Measurements from ENCODE around the gene SHISAL1.

SHISAL1 gene

GRCh38 chr22:44277386-44278135 lies 35.2 kb downstream of the SHISAL1 start:
- no peak for TF ChIP-seq CTCF (IDR thresholded peaks at IDR 0.05; ENCODE audit: insufficient read depth, low read length, poor library complexity, severe bottlenecking)
- DNase-seq (ENCODE audit: extremely low read depth, insufficient read length), result no peak
- no peaks in the 10 kb centered on the region for H3K36me3 ChIP-seq (ENCODE audit: control insufficient read depth, insufficient read depth, low read length)
- peaks cover 8% of the 10 kb centered on the region for H3K27me3 ChIP-seq (replicated peaks; ENCODE audit: control insufficient read depth, insufficient read depth, low read length)
- no peak overlapping the region for H3K4me3 ChIP-seq (replicated peaks; ENCODE audit: low read depth, low read length)

GRCh38 chr22:44276706-44277356 lies 35.9 kb downstream of the SHISAL1 start:
- no peak for DNase-seq (ENCODE audit: extremely low read depth, insufficient read length)
- TF ChIP-seq CTCF (IDR thresholded peaks at IDR 0.05; ENCODE audit: insufficient read depth, low read length, poor library complexity, severe bottlenecking), result no peak
- Histone ChIP-seq H3K27me3 (replicated peaks; ENCODE audit: control insufficient read depth, insufficient read depth, low read length) (peaks cover 8% of the 10 kb centered on the region), H3K4me3 (replicated peaks; ENCODE audit: low read depth, low read length) (no peak overlapping the region), H3K36me3 (ENCODE audit: control insufficient read depth, insufficient read depth, low read length) (no peaks in the 10 kb centered on the region)

GRCh38 chr22:44276041-44276440 lies 36.7 kb downstream of the SHISAL1 start:
- H3K4me3 ChIP-seq (replicated peaks; ENCODE audit: low read depth, low read length), result no peak overlapping the region
- TF ChIP-seq CTCF (IDR thresholded peaks at IDR 0.05; ENCODE audit: insufficient read depth, low read length, poor library complexity, severe bottlenecking), result no peak
- no peak for DNase-seq (ENCODE audit: extremely low read depth, insufficient read length)
- H3K27me3 ChIP-seq (replicated peaks; ENCODE audit: control insufficient read depth, insufficient read depth, low read length), result peaks cover 6% of the 10 kb centered on the region
- no peaks in the 10 kb centered on the region for H3K36me3 ChIP-seq (ENCODE audit: control insufficient read depth, insufficient read depth, low read length)

- no peak overlapping the region for H3K4me3 ChIP-seq (replicated peaks; ENCODE audit: low read depth, low read length)
- TF ChIP-seq CTCF (IDR thresholded peaks at IDR 0.05; ENCODE audit: insufficient read depth, low read length, poor library complexity, severe bottlenecking), result no peak
- DNase-seq (ENCODE audit: extremely low read depth, insufficient read length), result no peak
- H3K36me3 ChIP-seq (ENCODE audit: control insufficient read depth, insufficient read depth, low read length), result no peaks in the 10 kb centered on the region
- H3K27me3 ChIP-seq (replicated peaks; ENCODE audit: control insufficient read depth, insufficient read depth, low read length), result peaks cover 6% of the 10 kb centered on the region
These were observed 37.1 kb downstream of the SHISAL1 start for GRCh38 chr22:44275631-44275995.

GRCh38 chr22:44274918-44275630 lies 37.7 kb downstream of the SHISAL1 start:
- no peak for DNase-seq (ENCODE audit: extremely low read depth, insufficient read length)
- Histone ChIP-seq H3K4me3 (replicated peaks; ENCODE audit: low read depth, low read length) (no peak overlapping the region), H3K36me3 (ENCODE audit: control insufficient read depth, insufficient read depth, low read length) (no peaks in the 10 kb centered on the region), H3K27me3 (replicated peaks; ENCODE audit: control insufficient read depth, insufficient read depth, low read length) (peaks cover 6% of the 10 kb centered on the region)
- TF ChIP-seq CTCF (IDR thresholded peaks at IDR 0.05; ENCODE audit: insufficient read depth, low read length, poor library complexity, severe bottlenecking), result no peak
